ENCODE results near the gene RGPD6. TPM values are rescaled to one million over a fixed set of nuclear protein-coding genes. Genes with fewer than 3 reads are reported as not detected.
"Not testable (repeated sequence)": the region's sequence is repeated elsewhere in the genome, so short reads cannot be mapped to it uniquely, and the experiment has no call there.

Gene RGPD6
- total and polyA plus RNA-seq, 2 experiments from 2014 or later: 11.6 to 22.6 TPM

GRCh38 chr2:110603917-110604591, 27.0 kb upstream of the RGPD6 start:
- H3K9ac ChIP-seq; H3K36me3 ChIP-seq (ENCODE audit: low read depth); H3K9me2 ChIP-seq (ENCODE audit: insufficient read depth); in situ Hi-C loops (cut with MboI); H4K20me1 ChIP-seq (ENCODE audit: insufficient read depth); DNase-seq; H3K27ac ChIP-seq; H3K4me1 ChIP-seq (ENCODE audit: insufficient read depth); H3K79me2 ChIP-seq (ENCODE audit: insufficient read depth); H3K9me3 ChIP-seq (ENCODE audit: low read depth); H2AFZ ChIP-seq; H3K4me2 ChIP-seq (ENCODE audit: unreplicated experiment); H3F3A ChIP-seq (ENCODE audit: insufficient read depth); H3K27me3 ChIP-seq (replicated peaks; ENCODE audit: insufficient read depth); H3K4me3 ChIP-seq: not testable (repeated sequence)
- 92 to 100% methylated on average over 1 of the region's 8 CpGs for WGBS, 2 experiments (ENCODE audit: low coverage in 1 of 2, low lambda C conversion rate in 2 of 2, missing lambda C conversion rate in 2 of 2)

GRCh38 chr2:110602139-110602538, 25.1 kb upstream of the RGPD6 start:
- H3K27ac ChIP-seq; H3K79me2 ChIP-seq (ENCODE audit: insufficient read depth); H3K9me3 ChIP-seq (ENCODE audit: low read depth); DNase-seq; H3K27me3 ChIP-seq (replicated peaks; ENCODE audit: insufficient read depth); H4K20me1 ChIP-seq (ENCODE audit: insufficient read depth); H3K9me2 ChIP-seq (ENCODE audit: insufficient read depth); H3K4me3 ChIP-seq; in situ Hi-C loops (cut with MboI); H2AFZ ChIP-seq; H3K4me1 ChIP-seq (ENCODE audit: insufficient read depth); H3K4me2 ChIP-seq (ENCODE audit: unreplicated experiment); H3K9ac ChIP-seq; H3K36me3 ChIP-seq (ENCODE audit: low read depth); H3F3A ChIP-seq (ENCODE audit: insufficient read depth): not testable (repeated sequence)
- WGBS, 2 experiments (ENCODE audit: low coverage in 1 of 2, low lambda C conversion rate in 2 of 2, missing lambda C conversion rate in 2 of 2): 87 to 91% methylated on average over 5 to 6 of the region's 9 CpGs

GRCh38 chr2:110591973-110592372, 15.0 kb upstream of the RGPD6 start:
- WGBS, 2 experiments (ENCODE audit: low coverage in 1 of 2, low lambda C conversion rate in 2 of 2, missing lambda C conversion rate in 2 of 2): no CpG with 5 or more reads among the region's 2 CpGs
- H3F3A ChIP-seq (ENCODE audit: insufficient read depth); H3K9me3 ChIP-seq (ENCODE audit: low read depth); H3K4me2 ChIP-seq (ENCODE audit: unreplicated experiment); H3K9me2 ChIP-seq (ENCODE audit: insufficient read depth); H3K9ac ChIP-seq; H3K27me3 ChIP-seq (replicated peaks; ENCODE audit: insufficient read depth); in situ Hi-C loops (cut with MboI); H2AFZ ChIP-seq; H3K36me3 ChIP-seq (ENCODE audit: low read depth); H3K4me3 ChIP-seq; DNase-seq; H3K4me1 ChIP-seq (ENCODE audit: insufficient read depth); H3K27ac ChIP-seq; H3K79me2 ChIP-seq (ENCODE audit: insufficient read depth); H4K20me1 ChIP-seq (ENCODE audit: insufficient read depth): not testable (repeated sequence)

GRCh38 chr2:110589677-110590330, 12.8 kb upstream of the RGPD6 start:
- H3K4me1 ChIP-seq (ENCODE audit: insufficient read depth); H3K4me2 ChIP-seq (ENCODE audit: unreplicated experiment); in situ Hi-C loops (cut with MboI); H3K9ac ChIP-seq; H2AFZ ChIP-seq; H3K27ac ChIP-seq; H3K9me2 ChIP-seq (ENCODE audit: insufficient read depth); H3F3A ChIP-seq (ENCODE audit: insufficient read depth); DNase-seq; H3K9me3 ChIP-seq (ENCODE audit: low read depth); H3K4me3 ChIP-seq; H3K36me3 ChIP-seq (ENCODE audit: low read depth); H3K79me2 ChIP-seq (ENCODE audit: insufficient read depth); H4K20me1 ChIP-seq (ENCODE audit: insufficient read depth); H3K27me3 ChIP-seq (replicated peaks; ENCODE audit: insufficient read depth): not testable (repeated sequence)
- no CpG with 5 or more reads among the region's 15 CpGs for WGBS, 2 experiments (ENCODE audit: low coverage in 1 of 2, low lambda C conversion rate in 2 of 2, missing lambda C conversion rate in 2 of 2)

- H3K9me3 ChIP-seq (ENCODE audit: low read depth); in situ Hi-C loops (cut with MboI): not testable (repeated sequence)
Observed at GRCh38 chr2:110588520-110588919, 11.5 kb upstream of the RGPD6 start.

GRCh38 chr2:110579216-110579965, 2.4 kb upstream of the RGPD6 start:
- H3K27ac ChIP-seq; H3K9ac ChIP-seq; H3F3A ChIP-seq (ENCODE audit: insufficient read depth); H4K20me1 ChIP-seq (ENCODE audit: insufficient read depth); H3K9me3 ChIP-seq (ENCODE audit: low read depth); H3K4me3 ChIP-seq; H3K36me3 ChIP-seq (ENCODE audit: low read depth); H3K27me3 ChIP-seq (replicated peaks; ENCODE audit: insufficient read depth); H3K4me1 ChIP-seq (ENCODE audit: insufficient read depth); H2AFZ ChIP-seq; H3K79me2 ChIP-seq (ENCODE audit: insufficient read depth); H3K9me2 ChIP-seq (ENCODE audit: insufficient read depth); in situ Hi-C loops (cut with MboI); H3K4me2 ChIP-seq (ENCODE audit: unreplicated experiment); DNase-seq: not testable (repeated sequence)
- no CpG with 5 or more reads among the region's 12 CpGs for WGBS, 2 experiments (ENCODE audit: low coverage in 1 of 2, low lambda C conversion rate in 2 of 2, missing lambda C conversion rate in 2 of 2)

More at GRCh38 chr2:110588520-110588919, 11.5 kb upstream of the RGPD6 start:
- not testable (repeated sequence) for DNase-seq; H3K9ac ChIP-seq; H3K4me1 ChIP-seq (ENCODE audit: insufficient read depth); H3K4me3 ChIP-seq; H2AFZ ChIP-seq; H3K79me2 ChIP-seq (ENCODE audit: insufficient read depth); H3K4me2 ChIP-seq (ENCODE audit: unreplicated experiment); H4K20me1 ChIP-seq (ENCODE audit: insufficient read depth); H3F3A ChIP-seq (ENCODE audit: insufficient read depth); H3K27me3 ChIP-seq (replicated peaks; ENCODE audit: insufficient read depth); H3K36me3 ChIP-seq (ENCODE audit: low read depth); H3K27ac ChIP-seq; H3K9me2 ChIP-seq (ENCODE audit: insufficient read depth)
- WGBS, 2 experiments (ENCODE audit: low coverage in 1 of 2, low lambda C conversion rate in 2 of 2, missing lambda C conversion rate in 2 of 2): no CpG with 5 or more reads among the region's 1 CpG

GRCh38 chr2:110578429-110578828, 1.4 kb upstream of the RGPD6 start:
- H3K36me3 ChIP-seq (ENCODE audit: low read depth); H3K9me3 ChIP-seq (ENCODE audit: low read depth); H3K4me3 ChIP-seq; H3K9me2 ChIP-seq (ENCODE audit: insufficient read depth); H3K79me2 ChIP-seq (ENCODE audit: insufficient read depth); H3K4me2 ChIP-seq (ENCODE audit: unreplicated experiment); H3K27ac ChIP-seq; H3K4me1 ChIP-seq (ENCODE audit: insufficient read depth); in situ Hi-C loops (cut with MboI); H3F3A ChIP-seq (ENCODE audit: insufficient read depth); H3K27me3 ChIP-seq (replicated peaks; ENCODE audit: insufficient read depth); DNase-seq; H2AFZ ChIP-seq; H4K20me1 ChIP-seq (ENCODE audit: insufficient read depth); H3K9ac ChIP-seq: not testable (repeated sequence)
- no CpG with 5 or more reads among the region's 1 CpG for WGBS, 2 experiments (ENCODE audit: low coverage in 1 of 2, low lambda C conversion rate in 2 of 2, missing lambda C conversion rate in 2 of 2)
